Hematopoietic multipotent progenitor cell treated with erythropoietin and hydrocortisone succinate and interleukin-3 and kit ligand, for 4 days (in vitro differentiated cells): Measurements from ENCODE around the gene C1orf87.

Experiments used
- DNase-seq: peaks from one replicate; pipeline ENCODE4 v3.0.0-alpha.2; 2015

Gene C1orf87

DNA sequence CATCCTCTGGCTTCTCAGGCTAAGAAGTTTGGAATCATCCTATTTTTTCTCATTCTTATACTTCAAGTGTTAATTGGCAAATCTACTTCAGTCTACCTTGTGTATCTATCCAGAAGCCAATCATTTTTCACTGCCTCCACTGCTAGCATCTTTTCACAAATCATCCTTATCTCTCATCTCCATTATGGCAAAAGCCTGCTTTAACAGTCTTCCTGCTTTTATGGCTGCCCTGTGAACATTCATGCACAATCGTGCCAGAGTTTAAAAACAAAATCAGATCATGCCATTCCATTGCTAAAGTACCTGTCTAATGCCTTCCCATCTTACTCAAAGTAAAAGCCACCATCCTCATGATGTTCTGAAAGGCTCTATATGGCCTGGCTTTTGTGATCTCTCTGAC is 127.8 kb downstream of the C1orf87 start:
- no peak for DNase-seq
